ENCODE results near the gene HELLS.

DNA sequence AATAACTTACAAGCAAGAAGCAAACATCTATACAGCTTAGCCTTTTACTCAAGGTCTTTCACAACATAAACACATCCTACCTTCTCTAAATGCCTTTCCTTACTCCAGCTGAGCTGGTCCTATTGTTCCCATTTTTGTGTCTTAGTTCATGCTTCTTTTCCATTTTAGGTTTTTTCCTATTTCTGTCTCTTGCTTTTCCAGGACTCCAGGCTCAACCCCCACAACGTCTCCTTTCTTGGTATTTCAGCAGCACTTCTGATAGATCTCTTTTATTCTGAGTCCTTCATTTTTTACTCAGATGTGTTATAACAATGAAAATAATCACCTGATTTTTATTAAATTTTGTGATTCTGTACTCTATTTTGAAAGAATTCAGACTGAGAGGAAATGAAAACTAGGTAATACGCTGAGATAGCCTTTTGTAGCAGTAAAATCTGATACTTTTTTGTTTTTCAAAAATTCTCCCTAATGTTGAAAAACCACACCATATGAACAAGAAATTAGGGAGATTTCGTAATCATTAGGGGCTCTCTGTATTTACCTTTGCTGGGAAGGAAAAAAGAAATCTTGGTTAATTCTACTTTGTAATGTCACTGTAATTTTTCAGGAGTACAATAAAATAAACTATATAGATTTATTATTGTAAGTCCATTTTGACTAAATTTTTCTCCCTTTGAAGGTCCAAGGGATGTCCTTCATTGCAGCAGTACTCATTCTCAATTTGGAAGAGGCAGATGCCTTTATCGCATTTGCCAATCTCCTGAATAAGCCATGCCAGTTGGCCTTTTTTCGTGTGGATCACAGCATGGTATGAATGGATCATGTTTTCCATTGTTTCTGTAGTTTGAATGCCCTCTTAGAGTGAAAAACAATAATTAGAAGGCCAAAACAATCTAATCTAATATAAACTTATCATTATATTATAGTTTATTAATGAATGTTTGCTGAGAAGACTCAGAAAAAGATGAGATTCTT is 24.0 kb upstream of the HELLS start:
- TF ChIP-seq CTCF (IDR thresholded peaks at IDR 0.05) (no peak), POLR2A (IDR thresholded peaks at IDR 0.05) (no peak)

Measured in right lobe of liver (tissue), 4 donors.